B cell (primary cell): ENCODE data around the gene NKG7.

Experiments
- CTCF ChIP-seq: fragments of 200-600 bp; IDR thresholded peaks from one replicate; pipeline ENCODE4 v1.8.0; 2022; ENCODE audit warnings: antibody characterized with exemption, mild to moderate bottlenecking
- EZH2 ChIP-seq: IDR thresholded peaks from 2 replicates; pipeline ENCODE4 v1.6.1; 2012; ENCODE audit warnings: borderline replicate concordance, low read depth, mild to moderate bottlenecking, moderate library complexity, low read length; ENCODE audit not compliant: insufficient read depth, poor library complexity, severe bottlenecking

DNA sequence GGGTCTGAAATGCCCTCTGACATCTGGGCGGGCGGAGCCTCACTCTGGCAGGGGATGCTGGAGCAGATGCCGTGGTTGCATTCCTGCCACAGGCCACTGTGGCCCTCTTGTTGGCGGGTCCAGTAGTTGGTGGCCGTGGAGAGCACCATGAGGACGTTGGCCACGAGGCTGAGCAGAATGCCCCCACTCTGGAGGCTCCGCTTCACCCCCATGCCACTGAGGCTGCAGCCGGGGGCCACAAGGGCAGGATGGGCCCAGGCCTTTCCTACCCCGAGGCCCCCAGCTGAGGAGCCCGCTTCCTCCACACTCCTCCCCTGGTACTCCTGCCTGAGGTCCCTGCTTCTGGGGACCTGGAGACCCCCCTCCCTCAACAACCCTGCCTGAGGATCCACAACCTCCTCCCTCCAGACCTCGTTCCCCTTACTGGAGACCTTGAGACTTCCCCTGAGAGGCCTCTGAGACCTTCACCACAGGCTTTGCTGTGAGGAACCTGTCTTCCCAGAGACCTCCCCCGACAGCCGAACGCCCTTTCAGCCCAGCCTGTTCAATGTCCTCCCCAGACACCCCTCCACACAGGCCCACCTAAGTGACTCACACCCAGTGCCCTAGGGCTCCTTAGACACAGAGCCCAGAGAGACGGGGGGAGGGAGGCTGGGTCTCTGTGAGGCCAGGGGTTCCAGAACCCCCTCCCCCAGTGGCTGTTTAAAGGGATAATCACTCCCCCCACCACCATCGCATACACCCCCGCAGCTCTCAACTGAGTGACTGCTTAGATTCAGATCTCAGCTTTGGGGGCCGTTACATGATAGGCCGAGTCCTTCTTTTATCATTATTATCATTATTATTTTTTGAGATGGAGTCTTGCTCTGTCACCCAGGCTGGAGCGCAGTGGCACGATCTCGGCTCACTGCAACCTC lies 3.8 kb downstream of the NKG7 start, which contains the start of gene CLDND2:
- TF ChIP-seq CTCF (no peak), EZH2 (no peak)
